Esophagus (tissue), 2 donors: ENCODE results near the gene SMPD1. TPM values are rescaled to one million over a fixed set of nuclear protein-coding genes. Genes with fewer than 3 reads are reported as not detected.

Experiments used
- polyA plus RNA-seq, 2 donors: library from polyadenylated mRNA; stranded (reverse); fragments of 200-250 nt; gene quantifications; one replicate each; pipeline ENCODE4 v1.2.3, GENCODE V29; 2013
- donor health status: healthy with polysubstance abuse.
- donor health status: Bipolar disorder and iron deficiency.

The SMPD1 gene
- polyA plus RNA-seq, 2 donors, result 16.0 to 18.9 TPM

Other genes with a start within 250 kb of the SMPD1 start
- not detected for gene OR52B2, start 220.1 kb upstream of the SMPD1 start, polyA plus RNA-seq
- not detected for gene OR52W1, start 191.2 kb upstream of the SMPD1 start, polyA plus RNA-seq
- not detected for gene C11orf42, start 184.9 kb upstream of the SMPD1 start, polyA plus RNA-seq
- 10 to 100 TPM; 18.6 to 31.7 TPM for gene FHIP1B, start 155.8 kb upstream of the SMPD1 start, polyA plus RNA-seq
- under 1 TPM; 0.06 TPM for gene CNGA4, start 151.4 kb upstream of the SMPD1 start, polyA plus RNA-seq
- gene CCKBR, start 130.6 kb upstream of the SMPD1 start, polyA plus RNA-seq, result under 1 TPM in 1 of 2 donors, not detected in 1; 0.08 TPM
- gene CAVIN3, start 70.0 kb upstream of the SMPD1 start, polyA plus RNA-seq, result 10 to 100 TPM; 16.7 to 23.0 TPM
- gene APBB1, start 28.6 kb downstream of the SMPD1 start, polyA plus RNA-seq, result 10 to 100 TPM in 1 of 2 donors, 1 to 10 TPM in 1; 7.1 to 12.0 TPM
- under 1 TPM; 0.26 to 0.55 TPM for gene HPX, start 50.5 kb downstream of the SMPD1 start, polyA plus RNA-seq
- gene TRIM3, start 83.5 kb downstream of the SMPD1 start, polyA plus RNA-seq, result 1 to 10 TPM; 7.5 to 7.6 TPM
- 10 to 100 TPM; 29.3 to 42.5 TPM for gene ARFIP2, start 90.9 kb downstream of the SMPD1 start, polyA plus RNA-seq
- gene TIMM10B, start 91.0 kb downstream of the SMPD1 start, polyA plus RNA-seq, result 10 to 100 TPM in 1 of 2 donors, 1 to 10 TPM in 1; 7.9 to 15.9 TPM
- 1 to 10 TPM; 2.0 to 7.2 TPM for gene DNHD1, start 106.8 kb downstream of the SMPD1 start, polyA plus RNA-seq
- 10 to 100 TPM; 12.4 to 12.6 TPM for gene RRP8, start 213.1 kb downstream of the SMPD1 start, polyA plus RNA-seq
- gene ILK, start 213.3 kb downstream of the SMPD1 start, polyA plus RNA-seq, result 10 to 100 TPM; 63.3 to 91.0 TPM
- 10 to 100 TPM; 83.0 to 93.7 TPM for gene TAF10, start 221.7 kb downstream of the SMPD1 start, polyA plus RNA-seq
- gene TPP1, start 228.9 kb downstream of the SMPD1 start, polyA plus RNA-seq, result 10 to 100 TPM; 18.6 to 20.9 TPM